ENCODE data around the gene BCL2L13.

The BCL2L13 gene

GRCh38 chr22:17647452-17647851 lies 8.9 kb downstream of the BCL2L13 start:
- TF ChIP-seq, protein P1, sequence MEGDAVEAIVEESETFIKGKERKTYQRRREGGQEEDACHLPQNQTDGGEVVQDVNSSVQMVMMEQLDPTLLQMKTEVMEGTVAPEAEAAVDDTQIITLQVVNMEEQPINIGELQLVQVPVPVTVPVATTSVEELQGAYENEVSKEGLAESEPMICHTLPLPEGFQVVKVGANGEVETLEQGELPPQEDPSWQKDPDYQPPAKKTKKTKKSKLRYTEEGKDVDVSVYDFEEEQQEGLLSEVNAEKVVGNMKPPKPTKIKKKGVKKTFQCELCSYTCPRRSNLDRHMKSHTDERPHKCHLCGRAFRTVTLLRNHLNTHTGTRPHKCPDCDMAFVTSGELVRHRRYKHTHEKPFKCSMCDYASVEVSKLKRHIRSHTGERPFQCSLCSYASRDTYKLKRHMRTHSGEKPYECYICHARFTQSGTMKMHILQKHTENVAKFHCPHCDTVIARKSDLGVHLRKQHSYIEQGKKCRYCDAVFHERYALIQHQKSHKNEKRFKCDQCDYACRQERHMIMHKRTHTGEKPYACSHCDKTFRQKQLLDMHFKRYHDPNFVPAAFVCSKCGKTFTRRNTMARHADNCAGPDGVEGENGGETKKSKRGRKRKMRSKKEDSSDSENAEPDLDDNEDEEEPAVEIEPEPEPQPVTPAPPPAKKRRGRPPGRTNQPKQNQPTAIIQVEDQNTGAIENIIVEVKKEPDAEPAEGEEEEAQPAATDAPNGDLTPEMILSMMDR (IDR thresholded peaks at IDR 0.05; ENCODE audit: control insufficient read depth, extremely low read depth, insufficient read depth): no peak
- no peak overlapping the region for H3K4me3 ChIP-seq (ENCODE audit: low read depth, low read length)
- DNase-seq (ENCODE audit: low read depth): peak; percentile 81

DNA sequence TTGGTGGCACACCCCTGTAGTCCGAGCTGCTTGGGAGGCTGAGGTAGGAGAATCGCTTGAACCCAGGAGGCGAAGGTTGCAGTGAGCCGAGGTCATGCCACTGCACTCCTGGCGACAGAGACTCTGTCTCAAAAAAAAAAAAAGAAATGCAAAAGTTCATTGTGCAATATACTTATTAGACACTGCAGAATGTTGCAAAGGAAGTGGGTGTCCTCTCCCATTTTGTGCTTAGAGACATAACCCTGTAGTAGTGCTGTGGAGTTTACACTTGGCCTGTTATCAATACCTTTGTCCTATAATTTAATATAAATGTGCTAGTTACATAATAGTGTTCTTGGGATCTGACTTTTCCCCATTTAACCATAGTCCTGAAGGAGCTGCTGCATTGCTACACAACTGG lies 9.4 kb downstream of the BCL2L13 start:
- DNase-seq (ENCODE audit: low read depth): no peak
- H3K4me3 ChIP-seq (ENCODE audit: low read depth, low read length): no peak overlapping the region
- TF ChIP-seq, protein P1 (IDR thresholded peaks at IDR 0.05; ENCODE audit: control insufficient read depth, extremely low read depth, insufficient read depth): no peak

- DNase-seq (ENCODE audit: low read depth): no peak
- TF ChIP-seq, protein P1 (IDR thresholded peaks at IDR 0.05; ENCODE audit: control insufficient read depth, extremely low read depth, insufficient read depth): no peak
- H3K4me3 ChIP-seq (ENCODE audit: low read depth, low read length): no peak overlapping the region
These were observed 10.0 kb downstream of the BCL2L13 start for GRCh38 chr22:17648569-17648968.

GRCh38 chr22:17655289-17655688 lies 16.7 kb downstream of the BCL2L13 start:
- no peak overlapping the region for H3K4me3 ChIP-seq (ENCODE audit: low read depth, low read length)
- no peak for DNase-seq (ENCODE audit: low read depth)
- TF ChIP-seq, protein P1 (IDR thresholded peaks at IDR 0.05; ENCODE audit: control insufficient read depth, extremely low read depth, insufficient read depth): no peak

DNA sequence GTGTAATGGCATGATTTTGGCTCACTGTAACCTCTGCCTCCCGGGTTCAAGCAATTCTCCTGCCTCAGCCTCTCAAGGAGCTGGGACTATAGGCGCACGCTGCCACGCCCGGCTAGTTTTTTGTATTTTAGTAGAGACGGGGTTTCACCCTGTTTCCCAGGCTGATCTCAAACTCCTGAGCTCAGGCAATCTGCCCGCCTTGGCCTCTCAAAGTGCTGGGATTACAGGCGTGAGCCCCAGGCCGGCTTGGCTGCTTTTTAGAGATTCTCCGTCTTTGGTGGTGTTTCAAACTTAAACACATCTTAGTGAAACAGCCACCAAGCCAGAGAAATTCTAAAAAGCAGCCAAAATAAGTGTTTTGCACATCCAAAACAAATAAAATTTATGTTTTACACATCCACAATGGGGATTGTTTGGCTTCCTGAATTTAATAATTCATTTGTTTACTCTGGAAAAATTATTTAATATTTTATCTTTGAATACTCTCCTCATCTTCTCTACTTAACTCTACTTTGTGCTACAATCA lies 18.4 kb downstream of the BCL2L13 start:
- TF ChIP-seq, protein P1 (IDR thresholded peaks at IDR 0.05; ENCODE audit: control insufficient read depth, extremely low read depth, insufficient read depth): no peak
- no peak for DNase-seq (ENCODE audit: low read depth)
- no peak overlapping the region for H3K4me3 ChIP-seq (ENCODE audit: low read depth, low read length)

GRCh38 chr22:17664414-17665055 lies 26.0 kb downstream of the BCL2L13 start:
- DNase-seq (ENCODE audit: low read depth): no peak
- TF ChIP-seq, protein P1 (IDR thresholded peaks at IDR 0.05; ENCODE audit: control insufficient read depth, extremely low read depth, insufficient read depth): no peak
- no peak overlapping the region for H3K4me3 ChIP-seq (ENCODE audit: low read depth, low read length)

DNA sequence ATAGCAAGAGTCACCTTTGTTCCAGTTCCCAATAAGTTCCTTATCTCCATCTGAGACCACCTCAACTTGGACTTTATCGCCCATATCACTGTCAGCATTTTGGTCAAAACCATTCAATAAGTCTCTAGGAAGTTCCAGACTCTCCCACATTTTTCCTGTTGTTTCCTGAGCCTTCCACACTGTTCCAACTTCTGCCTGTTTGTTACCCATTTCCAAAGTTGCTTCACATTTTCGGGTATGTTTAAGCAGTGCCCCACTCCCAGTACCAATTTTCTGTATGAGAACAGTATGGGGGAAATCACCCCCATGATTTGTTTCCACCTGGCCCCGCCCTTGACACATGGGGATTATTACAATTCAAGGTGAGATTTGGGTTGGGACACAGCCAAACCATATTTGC lies 26.7 kb downstream of the BCL2L13 start:
- no peak overlapping the region for H3K4me3 ChIP-seq (ENCODE audit: low read depth, low read length)
- TF ChIP-seq, protein P1 (IDR thresholded peaks at IDR 0.05; ENCODE audit: control insufficient read depth, extremely low read depth, insufficient read depth): no peak
- DNase-seq (ENCODE audit: low read depth): no peak

Measured in LNCaP clone FGC (cell line).